PC-3 (cell line): ENCODE results near the gene SH3RF3. TPM values are rescaled to one million over a fixed set of nuclear protein-coding genes. Genes with fewer than 3 reads are reported as not detected.

Experiments
- ATAC-seq: fragments of 200-7000 bp; cut with Tn5 transposase; 2 replicates; pipeline ENCODE4 v1.9.1; 2020; ENCODE audit warnings: mild to moderate bottlenecking, moderate library complexity
- BruUV-seq: library from RNA; stranded (reverse); fragments of 400-500 nt; replicated peaks from 2 replicates; lab custom pipeline; 2021; lab: Mats Ljungman, UMichigan
- CTCF ChIA-PET: fragments of 300-600 bp; sonication (Branson Sonifier 250); formaldehyde crosslinking; loops from one replicate; lab custom pipeline; 2022; ENCODE audit warnings: antibody characterized with exemption; lab: Charles Lee
- POLR2A ChIA-PET: fragments of 300-600 bp; sonication (Branson Sonifier 250); formaldehyde crosslinking; loops from one replicate; lab custom pipeline; 2022; ENCODE audit warnings: antibody characterized with exemption; ENCODE audit not compliant: unreplicated experiment; lab: Charles Lee
- DNase-seq: peaks from one replicate; pipeline ENCODE4 v3.0.0-alpha.2; 2015
- H2AFZ ChIP-seq: fragments of 300-600 bp; sonication (generic); 2 replicates; pipeline ENCODE4 v1.6.0; 2016; ENCODE audit warnings: antibody characterized with exemption, low read length
- H3F3A ChIP-seq: fragments of 300-600 bp; sonication (generic); one replicate; pipeline ENCODE4 v1.6.0; 2017; ENCODE audit warnings: antibody characterized with exemption, low read length, control low read depth, mild to moderate bottlenecking; ENCODE audit not compliant: unreplicated experiment
- H3K27ac ChIP-seq: fragments of 300-600 bp; sonication (generic); 2 replicates; pipeline ENCODE4 v1.5.1; 2016; ENCODE audit warnings: mild to moderate bottlenecking, low read length
- H3K27me3 ChIP-seq: fragments of 300-600 bp; sonication (generic); 2 replicates; pipeline ENCODE4 v1.6.1; 2016; ENCODE audit warnings: low read length, mixed read lengths
- H3K36me3 ChIP-seq: fragments of 300-600 bp; sonication (generic); 2 replicates; pipeline ENCODE4 v1.6.1; 2016; ENCODE audit warnings: low read depth, mixed run types, low read length, mixed read lengths
- H3K4me1 ChIP-seq: fragments of 300-600 bp; sonication (generic); 2 replicates; pipeline ENCODE4 v1.5.1; 2016; ENCODE audit warnings: low read length; ENCODE audit not compliant: insufficient read depth
- H3K4me2 ChIP-seq: fragments of 300-600 bp; sonication (generic); 2 replicates; pipeline ENCODE4 v1.6.0; 2016; ENCODE audit warnings: low read length
- H3K4me3 ChIP-seq: fragments of 300-600 bp; sonication (generic); 2 replicates; pipeline ENCODE4 v1.5.1; 2016; ENCODE audit warnings: mild to moderate bottlenecking, low read length, mixed read lengths
- H3K79me2 ChIP-seq: fragments of 300-600 bp; sonication (generic); 2 replicates; pipeline ENCODE4 v1.6.1; 2017; ENCODE audit warnings: low read length, mixed read lengths
- H3K9ac ChIP-seq: fragments of 300-600 bp; sonication (generic); 2 replicates; pipeline ENCODE4 v1.6.0; 2016; ENCODE audit warnings: mild to moderate bottlenecking, low read length
- H3K9me2 ChIP-seq: fragments of 300-600 bp; sonication (generic); replicated peaks from 2 replicates; pipeline ENCODE4 v1.6.1; 2016; ENCODE audit warnings: mixed run types, low read length, mixed read lengths
- H3K9me3 ChIP-seq: fragments of 300-600 bp; sonication (generic); 2 replicates; pipeline ENCODE4 v1.6.1; 2016; ENCODE audit warnings: low read length, mixed read lengths
- H4K20me1 ChIP-seq: fragments of 300-600 bp; sonication (generic); 2 replicates; pipeline ENCODE4 v1.6.1; 2016; ENCODE audit warnings: low read length, mixed read lengths
- CTCF ChIP-seq: fragments of 300-600 bp; sonication (generic); conservative IDR thresholded peaks from 2 replicates; pipeline ENCODE4 v1.5.1; 2017; ENCODE audit warnings: antibody characterized with exemption, low read depth, mild to moderate bottlenecking, low read length
- EZH2 ChIP-seq: fragments of 300-600 bp; sonication (generic); IDR thresholded peaks from one replicate; pipeline ENCODE4 v1.6.1; 2017; ENCODE audit warnings: antibody characterized with exemption, mild to moderate bottlenecking, low read length; ENCODE audit not compliant: unreplicated experiment
- EZH2phosphoT487 ChIP-seq: fragments of 300-600 bp; sonication (generic); IDR thresholded peaks from 2 replicates; pipeline ENCODE4 v1.6.1; 2018; ENCODE audit warnings: mild to moderate bottlenecking, antibody characterized with exemption, low read length, borderline replicate concordance
- intact Hi-C: fragments of 100-400 bp; cut with micrococcal nuclease; formaldehyde crosslinking; loops from 2 replicates; pipeline ENCODE4 v1.9.0; 2023
- total RNA-seq: library from RNA; depleted of rRNA; stranded (reverse); fragments of >200 nt; gene quantifications from 2 replicates; pipeline ENCODE4 v1.2.3, GENCODE V29; 2014

Gene SH3RF3
- total RNA-seq, 1 experiment from 2014 or later: 11.7 TPM

- Histone ChIP-seq H3K9ac (no peak overlapping the region), H3K27me3 (no peaks in the 10 kb centered on the region), H3K27ac (no peak overlapping the region), H3K79me2 (no peaks in the 10 kb centered on the region), H3K9me2 (no peaks in the 10 kb centered on the region), H4K20me1 (no peaks in the 10 kb centered on the region), H3K9me3 (no peaks in the 10 kb centered on the region), H3K4me2 (no peak overlapping the region), H3K4me1 (peaks cover under 1% of the 10 kb centered on the region), H3K36me3 (no peaks in the 10 kb centered on the region), H3F3A (no peaks in the 10 kb centered on the region), H3K4me3 (no peak overlapping the region), H2AFZ (no peak overlapping the region)
- ATAC-seq (no peak), DNase-seq (no peak)
- intact Hi-C loops: no loop called here
- BruUV-seq: no TSS peak
- no peak for TF ChIP-seq EZH2phosphoT487
- no peak for TF ChIP-seq CTCF
- no peak for TF ChIP-seq EZH2
- POLR2A ChIA-PET: no interaction called here
- CTCF ChIA-PET: no interaction called here
Observed at GRCh38 chr2:109519513-109519912, 390.5 kb downstream of the SH3RF3 start.

DNA sequence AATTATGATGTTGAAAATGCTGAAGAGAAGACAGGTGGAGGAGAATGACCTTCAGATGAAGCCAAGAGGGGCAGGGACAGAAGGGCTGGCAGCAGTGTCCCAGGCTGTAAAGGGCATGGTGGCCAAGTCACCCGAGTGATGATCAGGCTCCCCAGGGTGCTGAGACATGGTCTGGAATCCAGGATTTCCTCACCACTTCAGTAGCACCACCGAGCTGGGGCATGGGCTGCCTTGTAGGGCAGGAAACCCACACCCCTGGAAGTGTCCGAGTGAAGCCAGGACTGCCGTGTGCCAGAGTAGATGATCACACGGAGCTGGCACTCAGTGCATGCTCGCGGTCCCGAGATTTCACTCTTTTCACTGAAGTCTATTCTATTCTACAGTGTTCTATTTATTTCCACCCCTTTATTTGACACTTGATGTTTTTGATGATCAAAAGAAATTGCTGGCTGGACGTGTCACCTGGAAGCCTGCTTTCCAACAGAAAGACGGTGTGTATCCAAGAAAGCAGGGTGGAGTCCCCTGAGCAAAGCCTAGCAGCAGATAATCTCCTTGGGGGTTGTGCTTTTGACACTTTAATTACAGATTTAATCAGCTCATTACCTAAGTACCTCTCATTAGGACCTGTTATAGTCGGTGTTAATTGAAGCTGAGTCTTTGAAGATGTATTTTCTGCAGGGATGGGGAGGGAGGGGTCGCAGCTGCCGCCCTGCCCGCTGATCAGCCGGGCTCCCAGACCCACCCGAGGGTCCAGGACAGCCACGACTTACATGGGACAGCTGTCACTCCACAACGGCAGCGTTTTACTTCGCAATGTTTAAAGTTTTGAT lies 392.4 kb downstream of the SH3RF3 start:
- no peak for ATAC-seq

More for the DNA sequence above, 392.4 kb downstream of the SH3RF3 start:
- no TSS peak for BruUV-seq
- DNase-seq: no peak
- Histone ChIP-seq H3K9ac (no peak overlapping the region), H3K27ac (no peak overlapping the region), H4K20me1 (no peaks in the 10 kb centered on the region), H2AFZ (no peak overlapping the region), H3K27me3 (no peaks in the 10 kb centered on the region), H3K79me2 (no peaks in the 10 kb centered on the region), H3K9me3 (no peaks in the 10 kb centered on the region), H3F3A (no peaks in the 10 kb centered on the region), H3K4me3 (no peak overlapping the region), H3K4me1 (no peaks in the 10 kb centered on the region), H3K4me2 (no peak overlapping the region), H3K36me3 (no peaks in the 10 kb centered on the region), H3K9me2 (no peaks in the 10 kb centered on the region)
- POLR2A ChIA-PET: no interaction called here
- intact Hi-C loops: no loop called here
- CTCF ChIA-PET: no interaction called here
- TF ChIP-seq CTCF (no peak), EZH2 (no peak), EZH2phosphoT487 (no peak)
